GM15510 (cell line): Measurements from ENCODE around the gene DCAF7.

Source experiments
- POLR2A ChIP-seq: IDR thresholded peaks from 3 replicates; pipeline ENCODE4 v1.6.1; 2011; ENCODE audit warnings: borderline replicate concordance; ENCODE audit not compliant: insufficient read length; ENCODE audit errors: extremely low read depth

The DCAF7 gene

DNA sequence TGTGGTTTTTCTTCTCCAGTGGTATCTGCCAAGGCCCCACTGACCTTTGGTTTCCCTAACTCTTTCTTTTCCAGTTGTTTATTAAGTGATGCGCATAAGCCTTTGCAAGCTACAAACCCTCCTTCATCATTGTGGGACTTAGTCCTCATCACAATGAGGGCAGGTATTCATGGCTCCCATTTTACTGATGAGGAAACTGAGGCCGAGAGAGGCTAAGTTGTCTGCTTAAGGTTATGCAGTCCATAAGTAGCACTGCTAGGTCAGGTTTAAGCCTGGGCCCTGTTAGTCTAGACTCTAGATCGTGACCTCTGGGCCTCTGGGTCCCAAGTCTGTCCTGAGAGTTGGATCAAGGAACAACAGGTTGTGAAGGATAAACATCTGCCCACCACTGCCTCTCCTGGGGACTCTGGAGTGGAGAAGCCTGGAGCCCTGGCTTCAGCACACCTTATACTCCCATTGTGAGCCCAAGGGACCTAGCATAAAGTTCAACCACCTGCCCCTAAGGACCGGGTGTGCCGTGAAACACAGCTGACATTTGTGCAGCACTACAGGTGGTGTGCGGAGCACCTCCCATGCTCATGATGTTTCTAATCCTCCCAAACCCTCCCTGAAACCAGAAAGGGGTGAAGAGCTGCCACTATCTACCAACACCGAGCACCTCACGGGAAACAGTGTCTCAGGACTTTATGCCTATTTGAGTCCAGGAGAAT lies 32.3 kb upstream of the DCAF7 start:
- no peak for TF ChIP-seq POLR2A

DNA sequence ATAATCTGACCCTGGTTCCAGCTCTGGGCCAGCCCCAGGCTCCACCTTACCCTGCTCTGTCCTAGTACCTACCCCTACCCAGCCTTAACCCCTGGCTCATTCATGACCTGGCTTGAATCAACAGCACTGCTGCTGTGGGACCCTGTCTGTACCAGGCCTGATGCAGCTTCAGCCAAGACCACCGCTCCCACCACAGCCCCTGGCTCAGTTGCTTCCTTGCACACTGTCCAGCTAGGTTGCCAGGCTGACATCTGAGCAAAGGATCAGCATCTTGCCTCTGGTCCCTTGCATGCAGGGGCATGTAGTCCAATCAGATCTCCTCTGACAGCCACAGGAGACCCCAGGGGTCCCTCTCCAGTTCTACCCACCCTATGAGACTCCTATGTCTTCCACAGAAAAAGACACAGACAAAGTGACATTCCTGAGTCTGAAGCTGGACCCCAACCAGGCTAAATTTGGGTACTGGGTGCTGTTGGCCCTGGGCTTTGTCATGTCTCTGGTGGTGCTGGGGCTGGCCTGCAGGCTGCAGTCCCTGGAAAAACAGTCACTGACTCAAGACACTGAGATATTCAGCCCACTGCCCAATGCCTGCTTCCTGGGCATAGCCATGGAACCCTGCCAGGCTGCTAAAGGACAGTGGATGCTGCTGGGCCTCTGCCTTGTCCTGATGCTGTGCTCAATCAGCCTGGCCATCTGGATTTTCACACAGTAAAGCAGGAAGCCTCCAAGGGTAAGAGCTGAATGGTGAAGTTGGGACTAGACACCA lies 31.0 kb upstream of the DCAF7 start:
- no peak for TF ChIP-seq POLR2A

DNA sequence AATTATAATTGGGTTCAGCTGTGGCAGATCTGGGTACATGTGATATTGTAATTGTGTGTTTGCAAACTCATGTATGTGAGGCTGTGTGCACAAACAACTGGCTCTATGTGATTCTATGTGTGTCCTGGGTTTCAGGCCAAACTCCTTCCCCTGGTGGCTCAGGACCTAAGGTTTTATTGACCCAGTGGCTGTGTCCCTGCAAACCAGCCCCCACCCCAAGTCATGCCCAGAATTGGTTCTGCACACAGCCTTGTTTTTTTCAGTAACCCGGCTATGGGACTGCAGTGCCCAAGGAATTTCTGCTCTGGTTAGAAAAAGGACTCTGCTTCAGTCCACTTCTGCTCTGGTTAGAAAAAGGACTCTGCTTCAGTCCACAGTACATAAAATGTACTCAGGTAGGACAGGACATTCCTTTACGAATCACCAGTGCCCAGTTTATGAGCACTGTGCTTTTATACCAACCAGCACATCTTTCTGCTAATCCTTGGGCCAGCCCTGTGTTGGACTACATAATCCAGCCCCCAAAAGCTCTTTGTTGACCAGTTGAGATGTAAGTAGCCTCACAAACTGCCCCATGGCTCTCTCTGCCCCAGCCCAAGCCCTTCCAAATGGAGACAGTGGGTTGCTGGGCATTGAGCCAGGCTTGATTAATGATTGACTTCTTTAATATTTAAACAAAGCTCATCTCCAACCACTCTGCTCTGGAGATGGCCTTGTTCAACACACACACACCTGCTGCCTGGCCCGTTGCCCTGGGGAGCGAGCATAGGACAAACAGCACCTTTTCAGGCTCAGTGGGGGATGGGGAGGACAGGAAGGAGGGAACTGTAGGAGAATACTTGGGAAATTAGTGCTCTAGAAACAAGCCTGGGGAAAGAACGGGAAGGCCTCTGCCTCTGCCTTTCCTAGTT lies 30.1 kb upstream of the DCAF7 start:
- no peak for TF ChIP-seq POLR2A

DNA sequence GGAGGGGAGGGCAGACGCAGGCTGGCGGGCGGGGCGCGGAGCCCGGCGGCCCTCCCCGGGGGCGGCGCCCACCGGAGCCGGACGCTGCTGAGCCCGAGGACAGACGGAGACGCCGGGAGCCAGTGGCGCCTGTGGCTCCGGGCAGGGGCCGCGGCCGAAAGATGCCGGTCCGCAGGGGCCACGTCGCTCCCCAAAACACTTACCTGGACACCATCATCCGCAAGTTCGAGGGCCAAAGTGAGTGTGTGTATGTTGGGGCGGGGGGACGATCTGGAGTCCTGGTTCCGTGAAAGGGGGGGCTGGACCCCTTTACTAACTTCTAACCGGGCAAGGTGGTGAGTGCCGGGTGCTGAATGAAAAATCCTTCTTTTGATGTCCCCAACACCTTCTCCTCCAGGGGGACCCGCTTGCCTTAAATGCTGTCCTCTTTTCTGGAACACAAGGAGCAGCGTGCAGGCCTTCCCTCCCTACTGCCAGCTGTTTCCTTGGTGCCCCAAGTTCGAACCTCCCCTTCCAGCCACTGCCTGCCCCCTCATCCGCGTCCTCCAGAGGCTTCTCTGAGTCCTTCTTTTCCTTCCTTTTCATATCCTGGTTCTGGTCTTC lies 26.9 kb upstream of the DCAF7 start, which contains the start of gene KCNH6:
Gene KCNH6, plus strand, starts transcription at position 106 of the 603 bp plus-strand sequence. Its CDS starts 56 bp downstream, at position 162.
- no peak for TF ChIP-seq POLR2A

DNA sequence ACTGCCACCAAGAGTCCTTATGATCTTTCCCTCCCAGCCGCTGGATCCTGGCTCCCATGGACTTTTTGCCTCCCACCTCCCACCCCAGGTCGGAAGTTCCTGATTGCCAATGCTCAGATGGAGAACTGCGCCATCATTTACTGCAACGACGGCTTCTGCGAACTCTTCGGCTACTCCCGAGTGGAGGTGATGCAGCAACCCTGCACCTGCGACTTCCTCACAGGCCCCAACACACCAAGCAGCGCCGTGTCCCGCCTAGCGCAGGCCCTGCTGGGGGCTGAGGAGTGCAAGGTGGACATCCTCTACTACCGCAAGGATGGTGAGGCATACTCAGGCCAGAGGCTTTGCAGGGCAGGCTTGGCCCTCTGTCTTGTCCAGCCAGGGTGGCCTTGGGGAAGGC lies 26.2 kb upstream of the DCAF7 start:
- no peak for TF ChIP-seq POLR2A

DNA sequence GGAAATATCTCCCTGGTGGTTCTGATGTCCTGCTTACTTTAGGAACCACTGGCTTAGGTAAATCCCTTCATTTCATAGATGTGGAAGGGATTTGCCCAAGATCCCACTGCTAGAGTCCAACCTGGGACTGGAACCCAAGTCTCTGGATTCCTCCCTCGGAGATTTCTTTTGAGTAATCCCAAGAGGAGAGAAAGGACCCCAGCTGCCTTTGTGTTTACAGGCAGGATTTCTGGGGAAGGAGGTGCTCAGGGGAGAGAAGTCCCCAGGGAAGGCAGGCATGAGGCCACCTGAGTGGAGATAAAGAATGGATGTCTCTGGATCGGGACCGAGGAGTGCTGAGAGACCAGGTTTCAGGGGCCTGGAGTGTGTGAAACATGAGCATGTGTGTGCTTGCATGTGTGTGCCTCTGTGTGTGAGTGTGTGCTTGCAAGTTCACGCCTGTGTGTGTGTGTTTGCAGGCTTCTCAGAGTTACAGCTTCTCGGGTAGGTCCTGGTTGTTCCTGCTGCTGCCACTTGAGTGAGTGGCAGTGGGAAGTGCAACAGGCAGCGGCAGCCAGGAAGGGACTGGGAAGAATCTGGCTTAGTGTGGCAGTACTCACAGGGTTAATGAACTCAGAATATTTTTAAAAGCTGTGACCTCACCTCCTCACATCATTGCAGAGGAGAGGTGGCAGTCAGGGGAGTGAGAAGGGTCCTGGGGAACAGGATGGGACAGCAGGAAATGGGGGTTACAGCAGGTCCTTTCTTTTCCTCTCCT lies 24.9 kb upstream of the DCAF7 start:
- TF ChIP-seq POLR2A: no peak

DNA sequence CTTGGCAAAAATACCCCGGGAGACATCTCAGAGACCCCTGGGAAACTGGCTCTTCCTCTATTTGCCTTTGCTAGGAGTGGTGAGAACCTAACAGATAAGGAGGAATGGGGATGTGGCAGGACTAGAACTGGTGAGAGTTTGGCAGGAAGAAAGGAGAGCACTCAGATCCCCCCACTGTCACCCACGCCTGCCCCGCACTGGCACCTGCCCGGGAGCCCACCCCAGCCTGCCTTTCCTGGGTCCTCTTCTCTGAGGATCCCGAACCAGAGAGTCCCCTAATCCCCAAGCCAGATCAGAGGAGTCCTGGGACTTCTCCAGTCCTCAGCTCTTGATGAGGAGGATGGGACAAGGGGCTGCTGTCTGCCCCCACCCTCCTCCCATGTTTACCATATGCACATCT lies 23.4 kb upstream of the DCAF7 start:
- TF ChIP-seq POLR2A: no peak

DNA sequence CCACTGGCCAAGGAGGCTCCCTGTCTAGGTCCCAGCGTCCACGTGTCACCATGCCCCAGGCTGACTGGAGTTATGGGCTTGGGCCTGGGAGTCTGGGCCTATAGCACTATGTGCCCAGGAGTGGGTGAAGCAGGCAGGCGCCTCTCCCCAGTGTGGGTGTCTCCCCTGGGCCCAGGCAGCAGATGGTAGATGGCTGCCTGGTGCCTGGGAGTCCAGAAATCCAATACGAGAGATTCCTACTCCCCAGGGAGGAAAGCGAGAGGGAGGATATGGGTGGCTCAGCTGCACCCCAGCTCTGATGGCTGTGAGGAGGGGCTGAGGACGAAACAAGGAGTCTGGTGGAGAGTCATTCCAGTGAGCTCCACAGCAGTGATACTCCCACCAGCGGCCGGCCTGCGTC lies 22.1 kb upstream of the DCAF7 start:
- TF ChIP-seq POLR2A: no peak

DNA sequence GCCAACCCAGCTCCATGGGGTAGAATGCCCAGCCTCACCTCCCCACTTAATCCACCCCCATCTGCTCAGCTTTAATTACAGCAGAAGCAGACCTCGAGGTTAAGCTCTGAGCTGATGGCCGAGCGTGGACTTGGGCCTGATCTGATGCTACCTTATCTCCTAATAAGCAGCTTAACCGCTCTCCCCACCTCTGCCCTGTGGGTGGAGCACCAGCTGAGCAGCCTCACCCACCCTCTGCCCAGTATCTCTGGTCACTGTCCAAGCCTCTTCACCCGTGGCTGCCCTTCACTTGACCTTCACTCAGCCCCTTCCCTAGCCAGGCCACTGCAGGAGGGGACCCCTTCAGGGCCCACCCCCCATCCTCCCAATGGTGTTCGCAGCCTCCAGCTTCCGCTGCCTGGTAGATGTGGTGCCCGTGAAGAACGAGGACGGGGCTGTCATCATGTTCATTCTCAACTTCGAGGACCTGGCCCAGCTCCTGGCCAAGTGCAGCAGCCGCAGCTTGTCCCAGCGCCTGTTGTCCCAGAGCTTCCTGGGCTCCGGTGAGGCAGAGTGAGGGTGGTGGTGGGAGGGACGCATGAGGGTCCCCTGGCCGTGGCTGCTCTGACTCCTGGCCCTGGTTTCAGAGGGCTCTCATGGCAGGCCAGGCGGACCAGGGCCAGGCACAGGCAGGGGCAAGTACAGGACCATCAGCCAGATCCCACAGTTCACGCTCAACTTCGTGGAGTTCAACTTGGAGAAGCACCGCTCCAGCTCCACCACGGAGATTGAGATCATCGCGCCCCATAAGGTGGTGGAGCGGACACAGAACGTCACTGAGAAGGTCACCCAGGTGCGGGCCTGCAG lies 20.3 kb upstream of the DCAF7 start:
- TF ChIP-seq POLR2A: no peak

DNA sequence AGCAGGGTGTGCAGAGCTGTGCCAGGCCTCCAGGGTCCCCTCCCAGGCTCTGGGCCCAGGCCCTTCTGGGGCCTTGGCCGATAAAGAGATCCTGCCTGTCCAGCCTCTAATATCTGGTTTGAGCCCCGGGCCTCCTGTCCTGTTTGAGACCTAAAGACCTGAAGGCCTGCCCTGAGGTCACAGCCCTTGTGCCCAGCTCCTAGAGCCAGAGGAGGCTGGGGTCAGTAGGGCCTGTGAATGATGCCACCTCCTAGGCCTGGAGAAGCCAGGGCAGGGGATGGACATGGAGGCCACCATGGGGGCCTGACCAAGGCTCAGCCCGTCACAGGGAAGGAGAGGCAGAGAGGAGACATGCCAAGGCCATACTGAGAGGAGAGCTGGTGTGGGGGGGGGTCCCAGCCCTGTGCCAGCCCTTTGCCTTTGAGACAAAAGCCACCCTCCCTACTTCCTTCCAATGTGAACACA lies 19.7 kb upstream of the DCAF7 start:
- TF ChIP-seq POLR2A: no peak

DNA sequence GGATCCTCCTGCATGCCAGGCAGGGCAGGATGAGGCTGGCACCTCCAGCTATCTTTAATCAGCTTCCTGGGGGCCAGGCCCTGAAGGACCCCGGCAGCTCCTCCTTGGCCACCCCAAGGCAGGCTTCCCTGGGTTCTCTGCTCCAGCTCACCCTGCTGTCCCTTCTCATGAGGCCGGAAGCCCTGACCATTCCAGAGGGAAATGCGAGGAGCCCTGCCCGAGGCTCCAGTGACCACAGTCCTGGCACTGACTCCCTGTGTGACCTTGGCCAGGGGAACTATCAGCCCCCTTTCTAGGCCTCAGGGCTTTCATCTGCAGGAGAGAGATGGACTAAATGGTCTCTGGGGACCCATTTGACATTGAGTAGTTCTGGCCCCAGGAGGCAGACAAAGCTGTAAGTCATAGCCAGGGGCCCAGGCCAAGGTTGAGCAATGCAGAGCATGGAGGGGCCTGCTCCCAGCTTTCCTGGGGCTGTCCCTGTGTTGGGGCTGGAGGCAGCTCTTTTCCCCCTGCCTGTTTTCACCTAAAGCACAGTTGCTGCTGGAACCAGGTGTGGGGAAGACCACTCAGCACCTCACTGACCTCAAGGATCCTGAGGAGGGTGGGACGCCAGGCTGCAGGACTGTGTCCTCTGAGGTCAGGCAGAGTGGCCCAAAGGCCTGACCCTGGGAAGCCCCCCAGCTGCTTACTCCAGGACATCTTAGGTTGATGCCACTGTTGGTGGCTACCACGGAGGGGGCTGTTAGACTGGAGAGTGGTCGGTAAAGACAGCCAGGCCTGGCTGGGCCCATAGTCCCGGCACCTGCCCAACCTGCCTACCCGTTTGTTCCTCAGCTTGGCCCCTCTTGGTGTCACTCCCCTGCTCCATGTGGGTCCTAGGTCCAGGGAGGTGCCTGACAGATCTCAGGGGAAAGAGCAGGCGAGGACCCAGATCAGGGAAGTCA lies 19.0 kb upstream of the DCAF7 start:
- no peak for TF ChIP-seq POLR2A
